GM12872 (cell line): ENCODE results near the gene EXO1.
A peak's percentile ranks its signal among the peaks of the same experiment; 100 is the strongest.

Experiments used
- CTCF ChIP-seq: IDR thresholded peaks from 3 replicates; pipeline ENCODE4 v1.5.1; 2011; ENCODE audit warnings: low read depth, mild to moderate bottlenecking, low read length, moderate library complexity; ENCODE audit not compliant: insufficient read depth

Gene EXO1

GRCh38 chr1:241825581-241825980, 22.4 kb upstream of the EXO1 start:
- TF ChIP-seq CTCF, result no peak

GRCh38 chr1:241827264-241827663, 20.7 kb upstream of the EXO1 start:
- TF ChIP-seq CTCF, result no peak

GRCh38 chr1:241828463-241829021, 19.5 kb upstream of the EXO1 start:
- TF ChIP-seq CTCF, result no peak

- no peak for TF ChIP-seq CTCF
These were observed 18.5 kb upstream of the EXO1 start for GRCh38 chr1:241829468-241829867.

- TF ChIP-seq CTCF, result peak; percentile 53
These were observed 13.1 kb upstream of the EXO1 start for GRCh38 chr1:241834733-241835377.

- TF ChIP-seq CTCF, result no peak
These were observed 11.1 kb upstream of the EXO1 start for GRCh38 chr1:241836941-241837340.

GRCh38 chr1:241837416-241837815, 10.6 kb upstream of the EXO1 start:
- no peak for TF ChIP-seq CTCF
